NCI-H1048 (cell line): Measurements from ENCODE around the gene EXOC3.
A peak's percentile ranks its signal among the peaks of the same experiment; 100 is the strongest.
"Not testable (repeated sequence)": the region's sequence is repeated elsewhere in the genome, so short reads cannot be mapped to it uniquely, and the experiment has no call there.

Source experiments
- DNase-seq: peaks from one replicate; lab custom pipeline; 2025; lab: John Stamatoyannopoulos, UW

Gene EXOC3

GRCh38 chr5:442335-443238 is at the start of gene EXOC3:
Gene EXOC3, plus strand, starts transcription at chr5:443176. Its CDS starts 3,030 bp downstream, at chr5:446206.
- DNase-seq, result peak; percentile 15

DNA sequence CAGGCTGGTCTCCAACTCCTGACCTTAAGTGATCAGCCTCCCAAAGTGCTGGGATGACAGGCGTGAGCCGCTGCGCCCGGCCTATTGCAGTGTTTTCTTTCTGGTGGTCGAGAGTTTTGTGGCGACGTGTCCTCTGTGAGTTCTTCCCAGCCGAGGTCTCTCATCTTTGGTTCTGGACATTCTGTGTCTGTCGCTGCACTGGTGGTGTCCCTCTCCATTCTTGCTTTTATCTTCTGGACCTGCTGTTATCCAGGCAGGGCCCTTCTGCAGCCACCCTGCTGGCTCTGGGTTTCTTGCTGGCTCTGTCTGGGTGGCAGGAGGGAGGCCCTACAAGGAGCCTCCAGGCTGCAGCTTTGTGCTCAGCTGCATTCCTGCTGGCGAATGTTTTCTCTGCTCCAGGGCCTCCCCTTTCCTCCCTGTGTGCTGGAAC is 49.1 kb upstream of the EXOC3 start:
- DNase-seq, result no peak

DNA sequence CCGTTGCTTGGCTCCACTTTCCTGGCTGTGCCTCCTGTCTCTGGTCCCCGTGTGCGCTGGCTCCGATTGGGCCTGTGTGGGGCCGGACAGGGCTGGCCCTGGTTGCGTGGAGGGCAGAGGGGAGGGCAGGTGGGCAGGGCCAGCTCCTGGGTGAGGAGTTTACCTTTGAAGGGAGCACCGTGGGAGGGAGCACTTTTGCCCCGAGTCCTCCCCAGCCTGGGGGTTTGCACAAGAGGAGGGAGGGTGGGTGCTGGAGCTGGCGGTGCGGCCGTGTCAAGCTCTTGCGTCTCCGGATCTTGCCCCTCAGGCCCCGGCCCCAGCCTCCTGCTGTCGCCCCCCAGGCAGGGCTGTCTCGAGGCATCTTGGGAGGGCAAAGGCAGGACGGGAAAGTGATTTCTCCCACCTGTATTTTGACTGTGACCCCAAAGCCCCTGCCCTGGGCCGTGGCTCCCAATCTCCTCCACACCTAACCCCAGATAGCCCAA is 48.3 kb upstream of the EXOC3 start:
- DNase-seq, result no peak

DNA sequence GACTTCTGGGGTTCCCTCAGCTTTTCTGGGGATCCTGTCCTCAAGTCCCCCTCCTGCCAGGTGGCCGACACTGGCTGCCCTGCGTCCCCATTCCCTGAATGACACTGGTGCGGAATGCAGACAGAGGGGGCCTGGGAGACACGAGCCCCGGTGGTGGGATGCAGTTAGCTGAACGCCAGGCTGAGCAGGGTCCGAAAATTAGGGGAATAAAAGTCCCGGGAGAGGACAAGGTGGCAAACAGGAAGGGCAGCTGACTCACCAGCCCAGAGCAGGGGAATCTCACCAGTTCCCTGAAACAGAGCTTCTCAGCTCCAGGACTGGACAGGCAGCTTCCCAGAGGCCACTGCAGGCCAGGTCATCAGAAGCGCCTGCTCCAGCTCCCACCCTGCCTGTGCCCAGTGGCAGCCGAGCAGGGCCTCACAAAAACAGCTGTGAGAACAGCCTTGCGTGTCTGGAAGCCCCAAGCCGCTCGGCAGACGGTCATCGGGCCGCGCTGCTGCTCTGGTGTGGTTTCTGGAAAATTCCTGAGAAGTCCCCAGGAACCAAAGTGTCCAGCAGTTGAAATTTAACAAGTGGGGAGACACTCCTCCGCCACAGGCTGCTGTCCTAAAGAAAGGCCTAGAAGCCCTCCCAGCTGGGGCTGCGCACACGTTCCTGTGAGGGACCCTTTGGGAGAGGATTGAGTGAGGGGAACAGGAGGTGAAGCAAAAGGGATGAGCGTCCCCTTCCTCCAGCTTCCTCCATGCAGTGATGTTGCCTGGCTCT is 47.6 kb upstream of the EXOC3 start:
- no peak for DNase-seq

DNA sequence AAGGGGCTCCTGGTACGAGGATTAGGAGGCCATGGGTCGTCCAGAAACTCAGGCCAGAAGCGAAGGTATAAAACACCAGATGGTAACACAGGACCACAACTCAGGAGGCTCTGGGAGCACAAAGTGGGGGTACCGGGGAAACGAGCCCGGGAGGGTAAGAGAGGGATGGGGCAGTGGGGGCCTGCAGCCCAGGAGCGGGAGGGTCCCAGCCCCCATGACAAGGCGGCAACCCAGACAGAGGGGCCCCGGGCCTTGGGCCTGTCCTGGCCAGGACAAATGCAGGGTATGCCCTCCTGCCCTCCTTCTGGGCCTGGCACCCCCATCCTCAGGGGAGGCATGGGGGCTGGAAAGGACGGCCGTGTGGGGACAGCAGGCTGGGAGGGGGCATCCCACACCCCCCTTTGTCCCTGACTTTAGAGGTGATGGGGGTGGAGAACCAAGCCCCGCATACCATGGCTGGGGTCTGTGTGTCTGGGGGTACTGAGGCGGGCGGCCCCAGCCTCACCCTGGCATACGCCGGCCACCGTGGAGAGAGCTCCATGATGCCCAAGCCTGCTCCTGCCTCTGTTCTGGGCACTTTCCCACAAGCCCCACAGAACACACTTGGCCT is 47.0 kb upstream of the EXOC3 start:
- DNase-seq, result no peak

- no peak for DNase-seq
Measured at GRCh38 chr5:396531-396961, 46.4 kb upstream of the EXOC3 start.

DNA sequence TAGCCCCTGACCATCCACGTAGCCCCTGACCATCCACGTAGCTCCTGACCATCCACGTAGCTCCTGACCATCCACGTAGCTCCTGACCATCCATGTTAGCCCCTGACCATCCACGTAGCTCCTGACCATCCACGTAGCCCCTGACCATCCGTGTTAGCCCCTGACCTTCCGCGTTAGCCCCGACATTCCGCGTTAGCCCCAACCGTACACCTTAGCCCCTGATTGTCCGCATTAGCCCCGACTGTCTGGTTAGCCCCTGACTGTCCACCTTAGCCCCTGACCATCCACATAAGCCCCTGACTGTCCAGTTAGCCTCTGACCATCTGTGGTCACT is 44.9 kb upstream of the EXOC3 start:
- DNase-seq, result not testable (repeated sequence)

DNA sequence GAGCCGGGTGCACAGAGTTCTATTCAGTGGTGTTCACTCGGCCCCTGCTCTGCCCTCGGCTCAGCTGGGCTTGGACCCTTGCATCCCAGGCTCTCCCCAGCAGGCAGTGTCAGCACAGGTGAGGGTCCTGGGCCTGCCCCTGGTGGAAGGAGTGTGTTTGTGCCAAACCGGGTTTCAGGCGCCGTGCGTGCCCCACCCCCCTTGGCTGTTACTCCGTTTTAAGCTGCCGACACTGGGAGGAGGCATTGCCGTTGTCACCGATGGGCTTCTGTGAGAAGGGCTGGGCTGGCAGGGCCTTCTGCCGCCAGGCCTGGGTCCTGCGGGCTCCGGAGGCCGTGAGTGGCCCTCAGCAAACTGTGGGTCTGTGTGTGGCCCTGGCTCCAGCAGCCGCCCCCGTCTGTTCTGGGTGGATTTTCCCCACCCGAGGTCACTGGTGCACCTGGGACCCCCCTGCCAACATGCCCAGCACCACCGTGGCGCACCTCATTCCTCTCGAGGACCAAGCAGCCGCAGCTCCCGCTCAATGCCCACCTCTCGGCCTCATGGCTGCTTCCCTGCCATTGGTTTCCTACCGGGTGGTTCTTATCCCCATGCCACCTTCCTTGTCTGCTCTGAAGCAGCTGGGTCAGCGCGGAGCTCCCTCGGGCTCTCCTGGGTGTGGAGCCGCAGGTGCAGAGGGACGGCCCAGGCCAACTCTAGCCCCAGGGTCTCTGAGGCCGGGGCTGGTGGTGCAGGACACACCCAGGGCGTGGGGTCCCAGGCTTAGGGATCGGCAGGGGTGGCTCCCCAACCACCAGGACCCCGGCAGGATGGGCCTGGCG is 44.3 kb upstream of the EXOC3 start:
- no peak for DNase-seq

- peak; percentile 60 for DNase-seq
Measured at GRCh38 chr5:399296-400281, 43.4 kb upstream of the EXOC3 start.

GRCh38 chr5:400282-401145 is 42.5 kb upstream of the EXOC3 start:
- DNase-seq, result no peak

DNA sequence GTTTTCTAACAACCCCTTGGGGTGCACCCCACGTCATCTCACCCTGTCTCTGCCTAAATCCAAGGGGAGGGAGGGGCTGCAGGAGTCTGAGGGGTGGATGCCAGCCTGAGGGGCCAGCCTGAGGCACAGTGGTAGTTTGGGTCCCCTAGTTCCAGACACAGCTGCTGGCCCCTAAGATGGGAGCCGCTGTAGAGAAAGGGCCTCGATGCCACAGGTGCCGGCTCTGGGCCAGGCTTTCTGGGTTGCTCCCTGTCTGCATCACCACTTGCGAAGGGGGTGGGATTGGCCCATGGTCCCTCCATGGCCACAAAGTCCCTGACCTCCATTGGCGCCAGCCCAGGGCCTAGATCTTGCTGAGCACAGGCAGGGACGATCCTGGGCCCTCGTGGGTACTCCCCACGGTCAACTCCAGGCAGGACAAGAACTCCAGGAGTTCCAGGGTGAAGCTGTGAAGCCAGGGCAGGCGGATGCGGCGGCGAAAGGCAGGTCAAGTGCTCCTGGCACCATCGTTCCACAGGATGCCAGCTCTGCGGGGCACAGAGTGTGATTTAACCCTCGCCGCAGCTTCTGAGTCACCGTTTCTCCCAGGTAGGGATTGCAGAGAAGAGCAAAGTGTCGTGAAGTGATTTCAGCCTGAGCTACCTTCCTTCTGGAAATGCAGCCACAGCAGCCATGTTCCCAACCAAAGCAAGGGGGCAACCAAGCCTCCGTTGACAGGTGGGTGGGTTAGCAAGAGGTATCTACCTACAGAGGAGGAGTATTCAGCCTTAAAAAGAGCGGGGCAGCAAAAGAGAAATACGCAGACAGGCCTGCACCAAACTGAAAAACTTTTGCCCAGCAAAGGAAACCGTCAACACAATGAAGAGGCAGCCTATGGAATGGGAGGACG is 41.6 kb upstream of the EXOC3 start:
- no peak for DNase-seq

DNA sequence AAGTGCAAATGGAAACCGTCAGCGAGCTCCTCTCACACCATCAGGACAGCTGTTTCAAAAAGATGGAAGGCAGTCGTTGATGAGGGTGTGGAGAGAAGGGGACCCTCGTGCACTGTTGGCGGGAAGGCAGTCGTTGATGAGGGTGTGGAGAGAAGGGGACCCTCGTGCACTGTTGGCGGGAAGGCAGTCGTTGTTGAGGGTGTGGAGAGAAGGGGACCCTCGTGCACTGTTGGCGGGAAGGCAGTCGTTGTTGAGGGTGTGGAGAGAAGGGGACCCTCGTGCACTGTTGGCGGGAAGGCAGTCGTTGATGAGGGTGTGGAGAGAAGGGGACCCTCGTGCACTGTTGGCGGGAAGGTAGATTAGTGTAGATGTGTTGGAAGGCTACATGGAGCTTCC is 40.8 kb upstream of the EXOC3 start:
- DNase-seq, result not testable (repeated sequence)

GRCh38 chr5:402615-403359 is 40.2 kb upstream of the EXOC3 start:
- no peak for DNase-seq

DNA sequence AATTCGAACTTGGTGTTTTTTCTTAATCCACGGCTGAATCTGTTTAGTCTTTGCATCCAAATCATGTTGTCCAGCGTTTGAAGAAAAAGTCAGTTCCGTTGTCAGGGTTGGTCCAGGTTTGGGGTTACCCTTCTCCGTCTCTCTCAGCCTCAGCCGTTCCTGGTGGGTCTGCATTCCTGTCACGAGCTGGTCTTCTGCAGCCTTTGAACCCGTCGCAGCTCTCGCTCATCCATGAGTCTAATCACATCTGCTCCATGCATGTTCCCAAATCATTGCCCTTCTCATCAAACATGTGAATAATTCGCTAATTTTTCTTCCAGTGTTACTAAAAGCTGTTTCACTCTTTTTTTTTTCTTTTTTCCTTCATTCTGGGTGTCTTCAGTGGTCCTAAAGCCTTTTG is 39.0 kb upstream of the EXOC3 start:
- DNase-seq, result no peak

- no peak for DNase-seq
Measured at GRCh38 chr5:404666-405241, 38.2 kb upstream of the EXOC3 start.

DNA sequence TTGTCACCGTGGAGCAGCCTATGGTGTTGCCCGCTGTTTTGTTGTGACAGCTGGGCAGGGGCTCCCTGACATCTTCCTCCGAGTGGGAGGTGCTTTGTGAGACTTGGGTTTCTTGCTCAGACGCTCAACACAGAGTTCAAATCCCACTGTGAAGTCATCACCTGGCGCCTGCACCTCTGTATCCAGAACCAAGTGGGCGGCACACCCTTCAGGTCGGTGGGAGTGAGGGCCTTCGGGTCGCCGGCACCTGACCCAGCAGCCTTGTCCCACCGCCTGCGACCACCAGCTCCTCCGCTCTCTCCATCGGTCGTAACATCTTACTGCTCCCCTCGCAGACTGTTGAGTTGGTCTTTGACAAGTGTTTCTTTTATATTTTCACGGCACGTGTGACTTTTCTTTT is 37.6 kb upstream of the EXOC3 start:
- no peak for DNase-seq

- DNase-seq, result no peak
Measured at GRCh38 chr5:406041-406440, 36.9 kb upstream of the EXOC3 start.
